ENCODE measurements around the gene HDAC6. TPM values are rescaled to one million over a fixed set of nuclear protein-coding genes. Genes with fewer than 3 reads are reported as not detected.
A peak's percentile ranks its signal among the peaks of the same experiment; 100 is the strongest.

HDAC6 gene
- total RNA-seq, 1 experiment from 2014 or later, result 44.2 TPM

GRCh38 chrX:48794340-48794910 lies 7.4 kb upstream of the HDAC6 start:
- no peaks in the 10 kb centered on the region for H3K36me3 ChIP-seq (ENCODE audit: low read depth)
- no peaks in the 10 kb centered on the region for H3F3A ChIP-seq (ENCODE audit: insufficient read depth, low read depth)
- no peaks in the 10 kb centered on the region for H3K79me2 ChIP-seq (ENCODE audit: low read depth)
- H4K20me1 ChIP-seq (ENCODE audit: insufficient read depth), result no peaks in the 10 kb centered on the region
- no peak for DNase-seq
- no peak overlapping the region for H2AFZ ChIP-seq
- H3K9me2 ChIP-seq (ENCODE audit: insufficient read depth), result no peaks in the 10 kb centered on the region
- 0 out of 2 replicates have a peak overlapping the region, but pooled peaks have one; percentile 8 for H3K4me3 ChIP-seq
- no peaks in the 10 kb centered on the region for H3K27me3 ChIP-seq (ENCODE audit: insufficient read depth, low read depth)
- H3K4me1 ChIP-seq (replicated peaks; ENCODE audit: insufficient read depth), result peaks cover 12% of the 10 kb centered on the region
- no peaks in the 10 kb centered on the region for H3K9me3 ChIP-seq (ENCODE audit: insufficient read depth, low read depth)
- intact Hi-C loops (cut with micrococcal nuclease; ENCODE audit: unreplicated experiment), result no loop called here
- H3K4me2 ChIP-seq, result peak overlapping the region; percentile 61
- POLR2A ChIA-PET (ENCODE audit: unreplicated experiment), result no interaction called here
- no TSS peak for BruUV-seq (replicated peaks)
- H3K27ac ChIP-seq, result no peak overlapping the region
- TF ChIP-seq CTCF (conservative IDR thresholded peaks at IDR 0.05), result no peak
- CTCF ChIA-PET, result no interaction called here

GRCh38 chrX:48794911-48795515 lies 6.9 kb upstream of the HDAC6 start:
- Histone ChIP-seq H3K27ac (peak overlapping the region; percentile 43), H4K20me1 (ENCODE audit: insufficient read depth) (no peaks in the 10 kb centered on the region), H3K9me2 (ENCODE audit: insufficient read depth) (no peaks in the 10 kb centered on the region), H2AFZ (no peak overlapping the region), H3K36me3 (ENCODE audit: low read depth) (no peaks in the 10 kb centered on the region), H3K79me2 (ENCODE audit: low read depth) (no peaks in the 10 kb centered on the region), H3K4me1 (replicated peaks; ENCODE audit: insufficient read depth) (peaks cover 12% of the 10 kb centered on the region), H3K4me2 (peak overlapping the region; percentile 61), H3K4me3 (0 out of 2 replicates have a peak overlapping the region, but pooled peaks have one; percentile 8), H3F3A (ENCODE audit: insufficient read depth, low read depth) (no peaks in the 10 kb centered on the region), H3K27me3 (ENCODE audit: insufficient read depth, low read depth) (no peaks in the 10 kb centered on the region), H3K9me3 (ENCODE audit: insufficient read depth, low read depth) (no peaks in the 10 kb centered on the region)
- POLR2A ChIA-PET (ENCODE audit: unreplicated experiment), result no interaction called here
- intact Hi-C loops (cut with micrococcal nuclease; ENCODE audit: unreplicated experiment), result no loop called here
- no peak for TF ChIP-seq EZH2 (IDR thresholded peaks at IDR 0.05; ENCODE audit: low read depth)
- DNase-seq, result peak; percentile 60 to 68
- CTCF ChIA-PET, result no interaction called here
- no TSS peak for BruUV-seq (replicated peaks)

GRCh38 chrX:48798318-48798717 lies 3.5 kb upstream of the HDAC6 start:
- Histone ChIP-seq H3K9me3 (ENCODE audit: insufficient read depth, low read depth) (no peaks in the 10 kb centered on the region), H3K27me3 (ENCODE audit: insufficient read depth, low read depth) (no peaks in the 10 kb centered on the region), H3K4me2 (no peak overlapping the region), H3K4me1 (replicated peaks; ENCODE audit: insufficient read depth) (peaks cover 12% of the 10 kb centered on the region), H3F3A (ENCODE audit: insufficient read depth, low read depth) (no peaks in the 10 kb centered on the region), H3K9me2 (ENCODE audit: insufficient read depth) (no peaks in the 10 kb centered on the region), H3K36me3 (ENCODE audit: low read depth) (no peaks in the 10 kb centered on the region), H3K79me2 (ENCODE audit: low read depth) (no peaks in the 10 kb centered on the region), H2AFZ (no peak overlapping the region), H3K4me3 (no peak overlapping the region), H3K27ac (no peak overlapping the region), H4K20me1 (ENCODE audit: insufficient read depth) (no peaks in the 10 kb centered on the region)
- POLR2A ChIA-PET (ENCODE audit: unreplicated experiment), result no interaction called here
- no peak for DNase-seq
- CTCF ChIA-PET, result no interaction called here
- intact Hi-C loops (cut with micrococcal nuclease; ENCODE audit: unreplicated experiment), result no loop called here
- no peak for TF ChIP-seq CTCF (conservative IDR thresholded peaks at IDR 0.05)
- TF ChIP-seq EZH2 (IDR thresholded peaks at IDR 0.05; ENCODE audit: low read depth), result no peak
- BruUV-seq (replicated peaks), result no TSS peak
